ENCODE measurements around the gene PRKCZ.

Gene PRKCZ

GRCh38 chr1:2024887-2025286, 25.3 kb upstream of the PRKCZ start:
- no peak for TF ChIP-seq CTCF (IDR thresholded peaks at IDR 0.05; ENCODE audit: low read length, missing control alignments)
- H3K4me3 ChIP-seq (replicated peaks; ENCODE audit: low read depth, low read length), result no peak overlapping the region
- no peak for DNase-seq (ENCODE audit: low read depth)

- no peak for DNase-seq (ENCODE audit: low read depth)
- H3K4me3 ChIP-seq (replicated peaks; ENCODE audit: low read depth, low read length), result no peak overlapping the region
- TF ChIP-seq CTCF (IDR thresholded peaks at IDR 0.05; ENCODE audit: low read length, missing control alignments), result no peak
Measured at GRCh38 chr1:2025491-2025981, 24.7 kb upstream of the PRKCZ start.

- DNase-seq (ENCODE audit: low read depth), result no peak
- no peak for TF ChIP-seq CTCF (IDR thresholded peaks at IDR 0.05; ENCODE audit: low read length, missing control alignments)
- H3K4me3 ChIP-seq (replicated peaks; ENCODE audit: low read depth, low read length), result no peak overlapping the region
Measured at GRCh38 chr1:2027961-2028583, 22.1 kb upstream of the PRKCZ start.

GRCh38 chr1:2028870-2029560, 21.2 kb upstream of the PRKCZ start:
- H3K4me3 ChIP-seq (replicated peaks; ENCODE audit: low read depth, low read length), result no peak overlapping the region
- no peak for DNase-seq (ENCODE audit: low read depth)
- no peak for TF ChIP-seq CTCF (IDR thresholded peaks at IDR 0.05; ENCODE audit: low read length, missing control alignments)

GRCh38 chr1:2029561-2029960, 20.6 kb upstream of the PRKCZ start:
- no peak overlapping the region for H3K4me3 ChIP-seq (replicated peaks; ENCODE audit: low read depth, low read length)
- DNase-seq (ENCODE audit: low read depth), result no peak
- TF ChIP-seq CTCF (IDR thresholded peaks at IDR 0.05; ENCODE audit: low read length, missing control alignments), result no peak

- DNase-seq (ENCODE audit: low read depth), result no peak
- H3K4me3 ChIP-seq (replicated peaks; ENCODE audit: low read depth, low read length), result no peak overlapping the region
- TF ChIP-seq CTCF (IDR thresholded peaks at IDR 0.05; ENCODE audit: low read length, missing control alignments), result no peak
Measured at GRCh38 chr1:2030076-2030871, 19.9 kb upstream of the PRKCZ start.
